Gastroesophageal sphincter (tissue), 3 donors: ENCODE data around the gene INPP5A.

Experiments used
- POLR2A ChIP-seq, 2 donors: fragments of 450-650 bp; IDR thresholded peaks; one replicate each; pipeline ENCODE4 v1.6.1; 2017; ENCODE audit warnings: antibody characterized with exemption in 2 of 2, mild to moderate bottlenecking in 2 of 2, moderate library complexity in 1 of 2
- POLR2AphosphoS5 ChIP-seq: sonication (generic); formaldehyde crosslinking; IDR thresholded peaks from one replicate; pipeline ENCODE4 v1.6.1; 2017; ENCODE audit warnings: antibody characterized with exemption
- TF ChIP-seq, protein P1 (sequence below), 4 experiments: fragments of 200-600 bp in 2 of 4; fragments of 450-650 bp in 2 of 4; sonication (generic) in 1 of 4; IDR thresholded peaks; one replicate each; pipeline ENCODE4 v1.5.1; 2017 to 2019; ENCODE audit warnings: antibody characterized with exemption in 4 of 4, mild to moderate bottlenecking in 2 of 4, moderate library complexity in 2 of 4

DNA sequence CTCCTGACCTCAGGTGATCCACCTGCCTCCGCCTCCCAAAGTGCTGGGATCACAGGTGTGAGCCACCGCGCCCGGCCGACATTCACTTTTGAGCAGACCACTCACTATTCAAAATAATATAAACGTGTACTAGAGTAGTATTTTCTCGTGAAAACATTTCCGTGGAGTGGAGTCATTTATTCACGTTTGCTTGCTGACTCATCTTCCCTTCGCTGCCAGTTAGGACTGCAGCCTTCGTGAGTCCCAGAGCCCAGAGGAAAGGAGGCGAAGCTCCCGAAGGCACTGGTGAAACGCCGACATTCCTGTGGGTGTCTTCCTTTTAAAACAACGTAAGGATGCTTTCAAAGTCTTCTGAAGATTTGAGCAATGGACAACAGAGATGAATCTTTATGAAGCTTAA, 10.9 kb upstream of the INPP5A start:
- no peak for TF ChIP-seq POLR2A (IDR thresholded peaks at IDR 0.05)
- TF ChIP-seq, protein P1, sequence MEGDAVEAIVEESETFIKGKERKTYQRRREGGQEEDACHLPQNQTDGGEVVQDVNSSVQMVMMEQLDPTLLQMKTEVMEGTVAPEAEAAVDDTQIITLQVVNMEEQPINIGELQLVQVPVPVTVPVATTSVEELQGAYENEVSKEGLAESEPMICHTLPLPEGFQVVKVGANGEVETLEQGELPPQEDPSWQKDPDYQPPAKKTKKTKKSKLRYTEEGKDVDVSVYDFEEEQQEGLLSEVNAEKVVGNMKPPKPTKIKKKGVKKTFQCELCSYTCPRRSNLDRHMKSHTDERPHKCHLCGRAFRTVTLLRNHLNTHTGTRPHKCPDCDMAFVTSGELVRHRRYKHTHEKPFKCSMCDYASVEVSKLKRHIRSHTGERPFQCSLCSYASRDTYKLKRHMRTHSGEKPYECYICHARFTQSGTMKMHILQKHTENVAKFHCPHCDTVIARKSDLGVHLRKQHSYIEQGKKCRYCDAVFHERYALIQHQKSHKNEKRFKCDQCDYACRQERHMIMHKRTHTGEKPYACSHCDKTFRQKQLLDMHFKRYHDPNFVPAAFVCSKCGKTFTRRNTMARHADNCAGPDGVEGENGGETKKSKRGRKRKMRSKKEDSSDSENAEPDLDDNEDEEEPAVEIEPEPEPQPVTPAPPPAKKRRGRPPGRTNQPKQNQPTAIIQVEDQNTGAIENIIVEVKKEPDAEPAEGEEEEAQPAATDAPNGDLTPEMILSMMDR (IDR thresholded peaks at IDR 0.05), result no peak
- no peak for TF ChIP-seq POLR2AphosphoS5
